ENCODE measurements around the gene ZMIZ1.
"Not testable (repeated sequence)": the region's sequence is repeated elsewhere in the genome, so short reads cannot be mapped to it uniquely, and the experiment has no call there.

Gene ZMIZ1

GRCh38 chr10:79331709-79332108 lies 262.9 kb downstream of the ZMIZ1 start:
- peak; percentile 47 to 62 for DNase-seq (ENCODE audit: low read depth in 1 of 2, low spot score in 1 of 2)

GRCh38 chr10:79332610-79333315 lies 264.0 kb downstream of the ZMIZ1 start:
- not testable (repeated sequence) for DNase-seq (ENCODE audit: low read depth in 1 of 2, low spot score in 1 of 2)

- no peak for DNase-seq (ENCODE audit: low read depth in 1 of 2, low spot score in 1 of 2)
These were observed 264.7 kb downstream of the ZMIZ1 start for GRCh38 chr10:79333513-79333912.

- no peak for DNase-seq (ENCODE audit: low read depth in 1 of 2, low spot score in 1 of 2)
These were observed 265.8 kb downstream of the ZMIZ1 start for GRCh38 chr10:79334573-79334972.

GRCh38 chr10:79335094-79335469 lies 266.3 kb downstream of the ZMIZ1 start:
- no peak for DNase-seq (ENCODE audit: low read depth in 1 of 2, low spot score in 1 of 2)

GRCh38 chr10:79335470-79336235 lies 266.9 kb downstream of the ZMIZ1 start:
- no peak for DNase-seq (ENCODE audit: low read depth in 1 of 2, low spot score in 1 of 2)

- no peak for DNase-seq (ENCODE audit: low read depth in 1 of 2, low spot score in 1 of 2)
These were observed 267.5 kb downstream of the ZMIZ1 start for GRCh38 chr10:79336276-79336675.

- no peak for DNase-seq (ENCODE audit: low read depth in 1 of 2, low spot score in 1 of 2)
These were observed 268.0 kb downstream of the ZMIZ1 start for GRCh38 chr10:79336739-79337138.

GRCh38 chr10:79337783-79338469 lies 269.2 kb downstream of the ZMIZ1 start:
- DNase-seq (ENCODE audit: low read depth in 1 of 2, low spot score in 1 of 2): not testable (repeated sequence)

- no peak for DNase-seq (ENCODE audit: low read depth in 1 of 2, low spot score in 1 of 2)
These were observed 270.5 kb downstream of the ZMIZ1 start for GRCh38 chr10:79339266-79339665.

GRCh38 chr10:79340646-79341244 lies 272.0 kb downstream of the ZMIZ1 start:
- no peak for DNase-seq (ENCODE audit: low read depth in 1 of 2, low spot score in 1 of 2)

GRCh38 chr10:79342295-79342761 lies 273.6 kb downstream of the ZMIZ1 start:
- DNase-seq (ENCODE audit: low read depth in 1 of 2, low spot score in 1 of 2): no peak

GRCh38 chr10:79342811-79343561 lies 274.2 kb downstream of the ZMIZ1 start:
- DNase-seq (ENCODE audit: low read depth in 1 of 2, low spot score in 1 of 2): no peak

- no peak for DNase-seq (ENCODE audit: low read depth in 1 of 2, low spot score in 1 of 2)
These were observed 275.9 kb downstream of the ZMIZ1 start for GRCh38 chr10:79344502-79345195.

- no peak for DNase-seq (ENCODE audit: low read depth in 1 of 2, low spot score in 1 of 2)
These were observed 276.7 kb downstream of the ZMIZ1 start for GRCh38 chr10:79345241-79346011.

- DNase-seq (ENCODE audit: low read depth in 1 of 2, low spot score in 1 of 2): no peak
These were observed 277.2 kb downstream of the ZMIZ1 start for GRCh38 chr10:79346012-79346340.

- no peak for DNase-seq (ENCODE audit: low read depth in 1 of 2, low spot score in 1 of 2)
These were observed 277.8 kb downstream of the ZMIZ1 start for GRCh38 chr10:79346388-79347225.

- peak; percentile 81 to 94 for DNase-seq (ENCODE audit: low read depth in 1 of 2, low spot score in 1 of 2)
These were observed 278.6 kb downstream of the ZMIZ1 start, which contains the start of gene PPIF for GRCh38 chr10:79347226-79347893. Gene PPIF, plus strand, starts transcription at chr10:79347469. Its CDS starts 80 bp downstream, at chr10:79347549.
